Upper lobe of left lung (tissue), 6 donors: Measurements from ENCODE around the gene KIF1C. TPM values are rescaled to one million over a fixed set of nuclear protein-coding genes. Genes with fewer than 3 reads are reported as not detected.
A peak's percentile ranks its signal among the peaks of the same experiment; 100 is the strongest.
"Not testable (repeated sequence)": the region's sequence is repeated elsewhere in the genome, so short reads cannot be mapped to it uniquely, and the experiment has no call there.

ENCODE experiments used
- ATAC-seq, 2 donors: fragments of 200-7000 bp; cut with Tn5 transposase; one replicate each; pipeline ENCODE4 v1.9.1; 2022; ENCODE audit warnings: mild to moderate bottlenecking in 2 of 2, moderate library complexity in 2 of 2; ENCODE audit not compliant: low FRiP score in 2 of 2
- DNase-seq, 2 donors: peaks; one replicate each; pipeline ENCODE4 v3.0.0-alpha.2; 2019 to 2020
- H3K27ac ChIP-seq, 4 donors: fragments of 200-600 bp; sonication (generic); one replicate each; pipeline ENCODE4 v1.5.1; 2016 to 2019
- H3K27me3 ChIP-seq, 4 donors: fragments of 200-600 bp; sonication (generic); one replicate each; pipeline ENCODE4 v1.5.1; 2017 to 2019
- H3K36me3 ChIP-seq, 4 donors: fragments of 200-600 bp; sonication (generic); one replicate each; pipeline ENCODE4 v1.5.1; 2016 to 2019
- H3K4me1 ChIP-seq, 4 donors: fragments of 200-600 bp; sonication (generic); one replicate each; pipeline ENCODE4 v1.5.1; 2018 to 2019
- H3K4me3 ChIP-seq, 4 donors: fragments of 200-600 bp; sonication (generic); one replicate each; pipeline ENCODE4 v1.5.1; 2017 to 2019; ENCODE audit warnings: mild to moderate bottlenecking in 2 of 4, moderate library complexity in 1 of 4
- H3K9me3 ChIP-seq, 4 donors: fragments of 200-600 bp; sonication (generic); one replicate each; pipeline ENCODE4 v1.5.1; 2018 to 2019
- EP300 ChIP-seq, 4 donors: sonication (generic); formaldehyde crosslinking; IDR thresholded peaks; one replicate each; pipeline ENCODE4 v1.5.1; 2017; ENCODE audit warnings: antibody characterized with exemption in 4 of 4, control low read depth in 2 of 4
- POLR2A ChIP-seq, 4 donors: fragments of 450-650 bp; IDR thresholded peaks; one replicate each; pipeline ENCODE4 v1.5.1; 2016 to 2017; ENCODE audit warnings: antibody characterized with exemption in 4 of 4, mild to moderate bottlenecking in 2 of 4
- POLR2AphosphoS5 ChIP-seq, 2 donors: sonication (generic); formaldehyde crosslinking; IDR thresholded peaks; one replicate each; pipeline ENCODE4 v1.5.1; 2017; ENCODE audit warnings: antibody characterized with exemption in 2 of 2
- WGBS, 2 donors: methylation state at CpG; one replicate each; pipeline ENCODE4 v1.1.5; 2017 to 2018; 5-methylcytosine and 5-hydroxymethylcytosine counted together
- total RNA-seq, 6 donors: library from RNA; depleted of rRNA in 4 of 6; stranded (reverse); fragments of >200 nt in 4 of 6; gene quantifications; one replicate each; pipeline versions ENCODE4 v1.1.0 to v1.2.1, GENCODE V29; 2016 to 2021
- TF ChIP-seq, protein P1 (sequence below), 6 experiments: fragments of 450-650 bp in 4 of 6; fragments of 200-600 bp in 2 of 6; sonication (generic) in 2 of 6; IDR thresholded peaks; one replicate each; pipeline ENCODE4 v1.5.1; 2016 to 2019; ENCODE audit warnings: antibody characterized with exemption in 6 of 6
- donor health status: DM: no; HTN: no; CAD: no; lungs with moderate emphysema.
- donor health status: DM: no; HTN: yes; CAD: no; lungs with severe emphysema.

KIF1C gene
- total RNA-seq, 6 donors from 2014 or later: 130 to 270 (median 206) TPM

DNA sequence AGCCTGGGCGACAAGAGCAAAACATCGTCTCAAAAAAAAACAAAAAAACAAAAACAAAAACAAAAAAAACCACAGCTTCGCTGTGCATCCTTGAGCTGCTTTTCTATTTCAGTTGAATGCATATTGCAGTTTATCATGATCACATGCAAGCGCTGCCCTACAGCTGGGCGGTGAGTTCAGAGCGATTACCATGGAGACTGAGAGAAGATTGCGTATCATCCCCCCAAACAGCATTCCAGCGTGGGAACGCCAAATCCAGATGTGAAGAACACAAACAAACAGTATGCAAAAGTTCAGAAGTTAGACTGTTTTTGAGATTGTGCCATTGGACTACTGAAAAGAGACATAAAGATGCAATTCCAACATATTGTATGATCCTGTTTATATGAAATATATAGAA, 52.5 kb downstream of the KIF1C start:
- TF ChIP-seq POLR2A (IDR thresholded peaks at IDR 0.05) (no peak), POLR2AphosphoS5 (IDR thresholded peaks at IDR 0.05) (no peak), EP300 (IDR thresholded peaks at IDR 0.05) (no peak)
- TF ChIP-seq, protein P1, sequence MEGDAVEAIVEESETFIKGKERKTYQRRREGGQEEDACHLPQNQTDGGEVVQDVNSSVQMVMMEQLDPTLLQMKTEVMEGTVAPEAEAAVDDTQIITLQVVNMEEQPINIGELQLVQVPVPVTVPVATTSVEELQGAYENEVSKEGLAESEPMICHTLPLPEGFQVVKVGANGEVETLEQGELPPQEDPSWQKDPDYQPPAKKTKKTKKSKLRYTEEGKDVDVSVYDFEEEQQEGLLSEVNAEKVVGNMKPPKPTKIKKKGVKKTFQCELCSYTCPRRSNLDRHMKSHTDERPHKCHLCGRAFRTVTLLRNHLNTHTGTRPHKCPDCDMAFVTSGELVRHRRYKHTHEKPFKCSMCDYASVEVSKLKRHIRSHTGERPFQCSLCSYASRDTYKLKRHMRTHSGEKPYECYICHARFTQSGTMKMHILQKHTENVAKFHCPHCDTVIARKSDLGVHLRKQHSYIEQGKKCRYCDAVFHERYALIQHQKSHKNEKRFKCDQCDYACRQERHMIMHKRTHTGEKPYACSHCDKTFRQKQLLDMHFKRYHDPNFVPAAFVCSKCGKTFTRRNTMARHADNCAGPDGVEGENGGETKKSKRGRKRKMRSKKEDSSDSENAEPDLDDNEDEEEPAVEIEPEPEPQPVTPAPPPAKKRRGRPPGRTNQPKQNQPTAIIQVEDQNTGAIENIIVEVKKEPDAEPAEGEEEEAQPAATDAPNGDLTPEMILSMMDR (IDR thresholded peaks at IDR 0.05): no peak
- ATAC-seq (no peak), DNase-seq (no peak)
- Histone ChIP-seq H3K27me3 (no peaks in the 10 kb centered on the region), H3K9me3 (no peaks in the 10 kb centered on the region), H3K4me1 (peaks cover 5 to 9% (median 6%) of the 10 kb centered on the region in 4 donors), H3K36me3 (no peaks in the 10 kb centered on the region), H3K4me3 (no peak overlapping the region), H3K27ac (peak overlapping the region in 2 of 4 donors; percentile 65 to 73)
- WGBS, 2 donors: 67 to 75% methylated on average over 9 of the region's 9 CpGs

DNA sequence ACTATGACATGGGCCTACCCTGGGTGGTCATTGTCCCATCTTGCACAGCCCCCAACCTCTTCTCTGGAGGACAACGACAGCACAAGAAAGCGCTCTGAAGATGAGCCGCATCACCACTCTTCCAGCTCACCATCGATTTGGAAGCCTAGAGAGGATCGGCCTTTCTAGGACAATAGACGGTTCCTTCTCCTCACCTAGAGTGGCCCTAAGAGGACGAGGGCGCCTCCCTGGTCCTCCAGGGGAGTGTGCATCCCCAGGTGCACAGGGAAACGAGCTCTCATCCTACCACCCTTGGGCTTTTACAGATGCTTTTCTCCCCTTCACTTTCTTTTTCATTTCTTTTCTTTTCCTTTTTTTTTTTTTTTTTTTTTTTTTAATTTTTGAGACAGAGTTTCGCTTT, 57.8 kb downstream of the KIF1C start:
- ATAC-seq: no peak
- 91 to 94% methylated on average over 9 to 10 of the region's 10 CpGs for WGBS, 2 donors
- TF ChIP-seq POLR2AphosphoS5 (IDR thresholded peaks at IDR 0.05): no peak
- no peak for TF ChIP-seq EP300 (IDR thresholded peaks at IDR 0.05)
- TF ChIP-seq POLR2A (IDR thresholded peaks at IDR 0.05): no peak
- TF ChIP-seq, protein P1 (IDR thresholded peaks at IDR 0.05): no peak
- H3K27me3 ChIP-seq: no peaks in the 10 kb centered on the region
- H3K27ac ChIP-seq: no peak overlapping the region
- no peak for DNase-seq
- H3K36me3 ChIP-seq: no peaks in the 10 kb centered on the region
- H3K4me3 ChIP-seq: no peak overlapping the region
- H3K4me1 ChIP-seq: no peaks in the 10 kb centered on the region
- H3K9me3 ChIP-seq: no peaks in the 10 kb centered on the region

DNA sequence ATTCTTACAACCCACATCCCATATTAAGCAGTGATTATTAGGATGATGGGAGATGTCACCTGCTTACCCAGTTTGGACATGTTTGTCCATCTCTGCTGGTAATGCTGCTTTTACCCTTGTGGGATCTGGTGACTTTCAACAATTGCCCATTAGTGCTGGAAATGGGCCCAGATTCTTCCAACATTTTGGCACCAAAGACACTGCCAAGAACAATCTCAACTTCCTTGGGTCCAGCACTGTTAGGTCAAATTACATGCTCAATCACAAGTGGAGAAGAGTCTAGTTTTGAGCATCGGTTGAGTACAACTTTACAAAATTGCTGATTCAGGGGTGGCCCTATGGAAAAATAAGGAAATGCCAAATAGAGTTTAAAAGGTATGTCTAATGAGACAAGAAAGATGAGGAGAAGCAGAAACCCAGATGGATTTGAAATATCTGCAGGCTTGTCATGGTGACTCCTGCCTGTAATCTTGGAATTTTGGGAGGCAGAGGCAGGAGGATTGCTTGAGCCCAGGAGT, 67.5 kb downstream of the KIF1C start:
- no peak overlapping the region for H3K4me3 ChIP-seq
- no peaks in the 10 kb centered on the region for H3K9me3 ChIP-seq
- TF ChIP-seq, protein P1 (IDR thresholded peaks at IDR 0.05): no peak
- no peak for TF ChIP-seq EP300 (IDR thresholded peaks at IDR 0.05)
- TF ChIP-seq POLR2AphosphoS5 (IDR thresholded peaks at IDR 0.05): no peak
- TF ChIP-seq POLR2A (IDR thresholded peaks at IDR 0.05): no peak
- no peak overlapping the region for H3K27ac ChIP-seq
- 40 to 41% methylated on average over 1 of the region's 1 CpG for WGBS, 2 donors
- H3K4me1 ChIP-seq: no peaks in the 10 kb centered on the region
- no peaks in the 10 kb centered on the region for H3K27me3 ChIP-seq
- DNase-seq: no peak
- H3K36me3 ChIP-seq: no peaks in the 10 kb centered on the region
- ATAC-seq: no peak

DNA sequence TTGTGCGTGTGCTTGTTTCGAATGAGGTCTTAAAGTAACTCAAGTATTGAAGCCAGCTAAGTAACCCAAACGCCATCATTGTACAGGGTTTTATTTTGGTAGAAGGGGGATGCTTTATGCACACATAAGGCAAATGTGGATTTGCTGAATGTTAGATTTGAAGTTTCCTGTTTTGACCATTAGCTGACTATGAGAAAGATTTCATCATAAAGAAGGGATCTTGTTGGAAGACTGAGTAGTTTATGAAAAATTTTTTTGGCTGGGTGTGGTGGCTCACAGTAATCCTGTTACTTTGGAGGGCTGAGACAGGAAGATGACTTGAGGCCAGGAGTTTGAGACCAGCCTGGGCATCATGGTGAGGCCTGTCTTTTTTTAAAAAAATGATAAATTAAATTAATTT, 70.5 kb downstream of the KIF1C start:
- no peaks in the 10 kb centered on the region for H3K4me1 ChIP-seq
- H3K4me3 ChIP-seq: no peak overlapping the region
- no peak for TF ChIP-seq POLR2AphosphoS5 (IDR thresholded peaks at IDR 0.05)
- TF ChIP-seq, protein P1 (IDR thresholded peaks at IDR 0.05): no peak
- no peak for TF ChIP-seq EP300 (IDR thresholded peaks at IDR 0.05)
- no peak for TF ChIP-seq POLR2A (IDR thresholded peaks at IDR 0.05)
- DNase-seq: no peak
- H3K9me3 ChIP-seq: no peaks in the 10 kb centered on the region
- no peaks in the 10 kb centered on the region for H3K36me3 ChIP-seq
- ATAC-seq: no peak
- no peaks in the 10 kb centered on the region for H3K27me3 ChIP-seq
- WGBS, 2 donors: 88 to 89% methylated on average over 3 of the region's 3 CpGs
- H3K27ac ChIP-seq: no peak overlapping the region

DNA sequence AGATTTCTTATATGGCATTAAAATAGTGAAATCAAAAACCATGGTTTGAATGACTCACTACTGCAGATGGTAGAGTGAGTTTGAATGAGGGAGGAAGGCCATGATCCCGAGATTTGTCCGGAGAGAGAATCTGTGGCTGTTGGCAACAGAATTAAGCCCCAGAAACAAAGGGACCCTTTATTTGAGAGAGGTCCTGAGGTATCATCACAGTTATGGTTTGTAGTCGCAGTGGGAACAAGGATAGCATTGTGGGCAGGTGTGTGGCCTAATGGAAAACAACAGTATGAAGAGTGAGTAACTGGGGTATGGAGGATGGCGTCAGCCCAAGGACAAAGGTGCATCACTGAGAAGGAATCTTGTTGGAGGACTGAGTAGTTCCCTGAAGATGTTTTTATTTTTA, 72.0 kb downstream of the KIF1C start:
- no peak overlapping the region for H3K27ac ChIP-seq
- no peak for ATAC-seq
- WGBS, 2 donors: 91 to 96% methylated on average over 4 of the region's 4 CpGs

DNA sequence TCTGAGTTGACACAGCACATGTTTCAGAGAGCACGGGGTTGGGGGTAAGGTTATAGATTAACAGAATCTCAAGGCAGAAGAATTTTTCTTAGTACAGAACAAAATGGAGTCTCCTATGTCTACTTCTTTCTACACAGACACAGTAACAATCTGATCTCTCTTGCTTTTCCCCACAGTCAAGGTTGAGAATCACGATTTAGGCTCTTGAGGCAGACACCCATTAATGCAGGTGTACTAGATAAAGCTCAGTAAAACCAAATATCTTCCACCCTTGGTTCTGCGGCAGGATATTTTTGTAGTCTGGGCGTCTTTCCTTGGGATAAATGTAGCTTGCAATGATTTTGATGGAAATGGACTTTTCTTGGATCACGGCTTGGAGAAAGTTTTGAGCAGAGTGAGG, 77.7 kb downstream of the KIF1C start:
- peaks cover 10 to 15% (median 12%) of the 10 kb centered on the region in 4 donors for H3K4me1 ChIP-seq
- WGBS, 2 donors: 79 to 81% methylated on average over 5 of the region's 5 CpGs
- not testable (repeated sequence) for ATAC-seq, H3K27ac ChIP-seq, H3K36me3 ChIP-seq, DNase-seq, H3K9me3 ChIP-seq, H3K4me3 ChIP-seq, H3K27me3 ChIP-seq

More for the DNA sequence above, 72.0 kb downstream of the KIF1C start:
- TF ChIP-seq POLR2AphosphoS5 (IDR thresholded peaks at IDR 0.05) (no peak), EP300 (IDR thresholded peaks at IDR 0.05) (no peak), POLR2A (IDR thresholded peaks at IDR 0.05) (no peak)
- TF ChIP-seq, protein P1 (IDR thresholded peaks at IDR 0.05): no peak
- no peaks in the 10 kb centered on the region for H3K36me3 ChIP-seq
- no peak overlapping the region for H3K4me3 ChIP-seq
- DNase-seq: no peak
- H3K27me3 ChIP-seq: no peaks in the 10 kb centered on the region
- H3K9me3 ChIP-seq: no peaks in the 10 kb centered on the region
- no peaks in the 10 kb centered on the region for H3K4me1 ChIP-seq

DNA sequence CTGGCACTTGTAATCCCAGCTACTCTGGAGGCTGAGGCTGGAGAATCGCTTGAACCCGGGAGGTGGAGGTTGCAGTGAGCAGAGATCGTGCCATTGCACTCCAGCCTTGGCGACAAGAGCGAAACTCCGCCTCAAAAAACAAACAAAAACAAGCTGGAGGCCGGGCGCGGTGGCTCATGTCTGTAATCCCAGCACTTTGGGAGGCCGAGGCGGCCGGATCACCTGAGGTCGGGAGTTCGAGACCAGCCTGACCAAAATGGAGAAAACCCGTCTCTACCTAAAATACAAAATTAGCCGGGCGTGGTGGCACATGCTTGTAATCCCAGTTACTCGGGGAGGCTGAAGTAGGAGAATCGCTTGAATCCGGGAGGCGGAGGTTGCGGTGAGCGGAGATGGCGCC, 79.5 kb downstream of the KIF1C start:
- Histone ChIP-seq H3K27ac (peak overlapping the region in 2 of 4 donors; percentile 84 to 85), H3K4me3 (peak overlapping the region in 3 of 4 donors; percentile 62 to 81 (median 78)), H3K4me1 (peaks cover 10 to 15% (median 12%) of the 10 kb centered on the region in 4 donors)
- WGBS, 2 donors: 97 to 98% methylated on average over 24 of the region's 24 CpGs
- H3K27me3 ChIP-seq, ATAC-seq, H3K36me3 ChIP-seq, H3K9me3 ChIP-seq: not testable (repeated sequence)
- peak in 1 of 2 donors; percentile 52 for DNase-seq
